Common myeloid progenitor, CD34-positive (primary cell): Measurements from ENCODE around the gene ZDHHC1.

ENCODE experiments used
- CTCF ChIA-PET: fragments of 350-600 bp; sonication (Branson Sonifier 250); formaldehyde crosslinking; loops from one replicate; lab custom pipeline; 2021; ENCODE audit warnings: antibody characterized with exemption; lab: Charles Lee
- POLR2A ChIA-PET: fragments of 350-600 bp; sonication (Branson Sonifier 250); formaldehyde crosslinking; loops from one replicate; lab custom pipeline; 2021; ENCODE audit warnings: antibody characterized with exemption; lab: Charles Lee
- DNase-seq, 3 donors: peaks; one replicate each; pipeline versions ENCODE4 v3.0.0 to v3.0.0-alpha.2; 2013
- H3K27ac ChIP-seq, 2 experiments: 1 replicate in 1 of 2; 2 replicates in 1 of 2; pipeline ENCODE4 v1.7.0; 2013; ENCODE audit warnings: inconsistent platforms in 2 of 2, low read length in 2 of 2, mild to moderate bottlenecking in 2 of 2, low read depth in 1 of 2, moderate library complexity in 1 of 2; ENCODE audit not compliant: severe bottlenecking in 2 of 2, insufficient read depth in 1 of 2, poor library complexity in 1 of 2
- H3K27me3 ChIP-seq, 5 experiments: replicated peaks in 2 of 5; 1 replicate in 3 of 5; 2 replicates in 2 of 5; pipeline versions ENCODE4 v1.6.1 to v1.7.0; 2013; ENCODE audit warnings: low read length in 4 of 5, mild to moderate bottlenecking in 2 of 5, moderate library complexity in 2 of 5, inconsistent platforms in 1 of 5; ENCODE audit not compliant: insufficient read depth in 5 of 5, control insufficient read depth in 4 of 5
- H3K36me3 ChIP-seq, 4 experiments: 1 replicate in 2 of 4; 2 replicates in 2 of 4; pipeline versions ENCODE4 v1.6.1 to v1.7.0; 2013; ENCODE audit warnings: low read length in 3 of 4, control low read depth in 1 of 4, mild to moderate bottlenecking in 1 of 4; ENCODE audit not compliant: control insufficient read depth in 4 of 4, insufficient read depth in 4 of 4
- H3K4me1 ChIP-seq, 4 experiments: 1 replicate in 3 of 4; 2 replicates in 1 of 4; pipeline versions ENCODE4 v1.6.1 to v1.7.1; 2013; ENCODE audit warnings: low read length in 3 of 4, mild to moderate bottlenecking in 3 of 4, control low read depth in 1 of 4, inconsistent platforms in 1 of 4, moderate library complexity in 1 of 4; ENCODE audit not compliant: control insufficient read depth in 4 of 4, insufficient read depth in 4 of 4; ENCODE audit errors: control extremely low read depth in 1 of 4
- H3K4me3 ChIP-seq, 7 experiments: 1 replicate in 4 of 7; 2 replicates in 3 of 7; pipeline versions ENCODE4 v1.5.1 to v1.7.0; 2013; ENCODE audit warnings: mild to moderate bottlenecking in 7 of 7, low read length in 6 of 7, moderate library complexity in 6 of 7, inconsistent platforms in 2 of 7, low read depth in 2 of 7, control low read depth in 1 of 7; ENCODE audit not compliant: insufficient read depth in 4 of 7, control insufficient read depth in 1 of 7; ENCODE audit errors: extremely low read depth in 1 of 7
- H3K9me3 ChIP-seq, 5 experiments: 1 replicate in 4 of 5; 2 replicates in 1 of 5; pipeline versions ENCODE4 v1.6.1 to v1.7.1; 2013; ENCODE audit warnings: low read length in 4 of 5, mild to moderate bottlenecking in 2 of 5, inconsistent platforms in 1 of 5, low read depth in 1 of 5, moderate library complexity in 1 of 5; ENCODE audit not compliant: control insufficient read depth in 4 of 5, insufficient read depth in 2 of 5; ENCODE audit errors: control extremely low read depth in 1 of 5
- WGBS: methylation state at CpG from one replicate; pipeline ENCODE4 v1.1.5; 2013; ENCODE audit not compliant: insufficient coverage; 5-methylcytosine and 5-hydroxymethylcytosine counted together

Gene ZDHHC1

GRCh38 chr16:67345401-67345800, 70.9 kb downstream of the ZDHHC1 start:
- WGBS, result 100% methylated on average over 1 of the region's 1 CpG
- CTCF ChIA-PET, result interaction anchor here (1.0 to 1.5 kb wide), 3 partner anchors 19 to 54 kb away, joined by 3 to 7 read pairs (median 3); partner anchors contain the start of genes KCTD19 and LRRC36
- Histone ChIP-seq H3K9me3 (no peaks in the 10 kb centered on the region), H3K27me3 (no peaks in the 10 kb centered on the region), H3K4me1 (no peaks in the 10 kb centered on the region), H3K36me3 (no peaks in the 10 kb centered on the region), H3K4me3 (no peak overlapping the region), H3K27ac (no peak overlapping the region)
- no peak for DNase-seq
- POLR2A ChIA-PET, result no interaction called here
